Astrocyte (in vitro differentiated cells and primary cell): ENCODE measurements around the gene ADGRL1.

Experiments
- CTCF ChIP-seq: IDR thresholded peaks from 2 replicates; pipeline ENCODE4 v1.5.1; 2011; ENCODE audit warnings: low read depth, mild to moderate bottlenecking, inconsistent platforms, low read length, moderate library complexity; ENCODE audit not compliant: insufficient read depth
- EZH2 ChIP-seq: IDR thresholded peaks from 2 replicates; pipeline ENCODE4 v1.6.1; 2012; ENCODE audit warnings: mild to moderate bottlenecking, low read length, inconsistent platforms; ENCODE audit not compliant: insufficient read depth

GRCh38 chr19:14250870-14251269 is 44.9 kb upstream of the ADGRL1 start:
- TF ChIP-seq CTCF (no peak), EZH2 (no peak)
